ENCODE data around the gene PCBD1. TPM values are rescaled to one million over a fixed set of nuclear protein-coding genes. Genes with fewer than 3 reads are reported as not detected.

The PCBD1 gene
- total RNA-seq, 1 experiment from 2014 or later: 39.7 TPM

DNA sequence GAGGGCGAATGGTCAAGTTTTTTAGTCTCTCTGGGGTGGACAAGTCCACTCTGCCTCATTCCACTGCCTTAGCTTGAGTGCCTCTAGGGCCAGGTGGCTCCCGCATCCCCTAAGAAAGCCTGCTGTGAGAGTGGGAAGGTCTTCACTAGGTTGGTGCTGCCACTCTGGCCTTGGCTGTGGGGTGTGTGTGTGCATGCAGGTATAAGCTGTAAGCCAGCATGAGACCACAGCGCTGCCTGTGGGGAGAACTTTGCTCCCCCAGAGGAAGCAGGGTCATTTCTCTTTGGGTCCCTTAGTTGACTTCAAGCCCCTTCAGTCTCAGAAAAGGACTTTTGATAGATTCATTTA, 25.5 kb upstream of the PCBD1 start:
- no peak overlapping the region for H4K91ac ChIP-seq (ENCODE audit: insufficient read length, low read depth, low read length)
- whole genome bisulfite sequencing (ENCODE audit: extremely low coverage, insufficient read length, low lambda C conversion rate): no CpG with 5 or more reads among the region's 3 CpGs
- Mint-ChIP-seq H3K27me3 (ENCODE audit: low read depth) (peaks cover 11% of the 10 kb centered on the region), H3K36me3 (ENCODE audit: insufficient read depth in 1 of 3, low read depth in 3 of 3) (no peaks in the 10 kb centered on the region), H3K4me3 (no peak overlapping the region), H3K4me1 (0 out of 4 replicates have a peak, but pooled peaks cover 0 to 4% of the 10 kb centered on the region in 2 experiments), H3K27ac (no peak overlapping the region), H3K9me3 (peaks cover 0 to 2% of the 10 kb centered on the region in 2 experiments; a peak in 1 of 5 replicates)
- no peak overlapping the region for H3K56ac ChIP-seq (ENCODE audit: insufficient read length, low read depth, low read length)
- H2BK20ac ChIP-seq (ENCODE audit: low read depth, low read length, poor library complexity, severe bottlenecking): no peak overlapping the region
- H3K9me3 ChIP-seq (ENCODE audit: control insufficient read depth, low read depth, low read length): no peaks in the 10 kb centered on the region
- H3K4ac ChIP-seq (ENCODE audit: low read depth, low read length): no peak overlapping the region
- TF ChIP-seq, protein P1, sequence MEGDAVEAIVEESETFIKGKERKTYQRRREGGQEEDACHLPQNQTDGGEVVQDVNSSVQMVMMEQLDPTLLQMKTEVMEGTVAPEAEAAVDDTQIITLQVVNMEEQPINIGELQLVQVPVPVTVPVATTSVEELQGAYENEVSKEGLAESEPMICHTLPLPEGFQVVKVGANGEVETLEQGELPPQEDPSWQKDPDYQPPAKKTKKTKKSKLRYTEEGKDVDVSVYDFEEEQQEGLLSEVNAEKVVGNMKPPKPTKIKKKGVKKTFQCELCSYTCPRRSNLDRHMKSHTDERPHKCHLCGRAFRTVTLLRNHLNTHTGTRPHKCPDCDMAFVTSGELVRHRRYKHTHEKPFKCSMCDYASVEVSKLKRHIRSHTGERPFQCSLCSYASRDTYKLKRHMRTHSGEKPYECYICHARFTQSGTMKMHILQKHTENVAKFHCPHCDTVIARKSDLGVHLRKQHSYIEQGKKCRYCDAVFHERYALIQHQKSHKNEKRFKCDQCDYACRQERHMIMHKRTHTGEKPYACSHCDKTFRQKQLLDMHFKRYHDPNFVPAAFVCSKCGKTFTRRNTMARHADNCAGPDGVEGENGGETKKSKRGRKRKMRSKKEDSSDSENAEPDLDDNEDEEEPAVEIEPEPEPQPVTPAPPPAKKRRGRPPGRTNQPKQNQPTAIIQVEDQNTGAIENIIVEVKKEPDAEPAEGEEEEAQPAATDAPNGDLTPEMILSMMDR (conservative IDR thresholded peaks at IDR 0.05): no peak
- H3K23me2 ChIP-seq (ENCODE audit: insufficient read length, low read depth, low read length, poor library complexity, severe bottlenecking): no peaks in the 10 kb centered on the region
- no peak overlapping the region for H3K9ac ChIP-seq (ENCODE audit: extremely low read depth, insufficient read length, low read length)
- H2BK15ac ChIP-seq (ENCODE audit: low read depth, low read length): no peak overlapping the region
- no peak overlapping the region for H3K23ac ChIP-seq (ENCODE audit: insufficient read length, low read depth, low read length)
- no peak overlapping the region for H3K4me2 ChIP-seq (ENCODE audit: insufficient read depth, insufficient read length, low read length)
- no peak overlapping the region for H2AFZ ChIP-seq (ENCODE audit: low read length)
- H3K14ac ChIP-seq (ENCODE audit: insufficient read depth, low read length): no peak overlapping the region
- H2BK5ac ChIP-seq (ENCODE audit: insufficient read length, low read length): no peak overlapping the region
- no peak overlapping the region for H2AK5ac ChIP-seq (ENCODE audit: insufficient read length, low read length)
- H3K79me2 ChIP-seq (ENCODE audit: insufficient read depth, low read length): no peaks in the 10 kb centered on the region
- H3K79me1 ChIP-seq (ENCODE audit: insufficient read depth, low read depth, low read length, poor library complexity, severe bottlenecking): no peaks in the 10 kb centered on the region
- H3K18ac ChIP-seq (ENCODE audit: insufficient read length, low read depth, low read length): no peak overlapping the region
- H4K20me1 ChIP-seq (ENCODE audit: control insufficient read depth, insufficient read depth, insufficient read length): peaks cover 5% of the 10 kb centered on the region
- H4K5ac ChIP-seq (ENCODE audit: insufficient read length, low read depth, low read length): no peak overlapping the region
- no peaks in the 10 kb centered on the region for H3K27me3 ChIP-seq (ENCODE audit: insufficient read depth, low read length)
- no peak for DNase-seq
- H3T11ph ChIP-seq (ENCODE audit: low read length): no peak overlapping the region
- no peak overlapping the region for H2BK120ac ChIP-seq (ENCODE audit: low read depth, low read length, poor library complexity, severe bottlenecking)
- no peak overlapping the region for H4K8ac ChIP-seq (replicated peaks; ENCODE audit: insufficient read length, low read depth, low read length)
- H3K4me1 ChIP-seq (ENCODE audit: insufficient read depth, low read length): no peaks in the 10 kb centered on the region
- no peak overlapping the region for H3K27ac ChIP-seq (ENCODE audit: insufficient read length, low read depth, low read length)
- H2BK12ac ChIP-seq (ENCODE audit: insufficient read length, low read depth, low read length): no peak overlapping the region

All from H9 (cell line).